Progenitor cell of endocrine pancreas (in vitro differentiated cells): ENCODE measurements around the gene ZDHHC9. TPM values are rescaled to one million over a fixed set of nuclear protein-coding genes. Genes with fewer than 3 reads are reported as not detected.

Experiments
- DNase-seq: peaks from one replicate; pipeline ENCODE4 v3.0.0; 2021; ENCODE audit warnings: low spot score; ENCODE audit not compliant: unreplicated experiment
- H3K27ac Mint-ChIP-seq: 2 replicates; pipeline ENCODE4 v1.8.0; 2021; ENCODE audit warnings: mild to moderate bottlenecking, moderate library complexity, mixed read lengths
- H3K27me3 Mint-ChIP-seq: 2 replicates; pipeline ENCODE4 v1.8.0; 2021; ENCODE audit warnings: mixed read lengths
- H3K36me3 Mint-ChIP-seq: 2 replicates; pipeline ENCODE4 v1.8.0; 2022; ENCODE audit warnings: mixed read lengths; ENCODE audit not compliant: insufficient read depth
- H3K4me1 Mint-ChIP-seq: 2 replicates; pipeline ENCODE4 v1.8.0; 2021; ENCODE audit warnings: low read depth, mixed read lengths
- H3K4me3 Mint-ChIP-seq: 2 replicates; pipeline ENCODE4 v1.8.0; 2021; ENCODE audit warnings: low read depth, mild to moderate bottlenecking, moderate library complexity, mixed read lengths
- H3K9me3 Mint-ChIP-seq: 2 replicates; pipeline ENCODE4 v1.8.0; 2021; ENCODE audit warnings: low read depth, mixed read lengths
- CTCF ChIP-seq: fragments of 200-600 bp; sonication (generic); IDR thresholded peaks from one replicate; pipeline ENCODE4 v1.5.0; 2021; ENCODE audit warnings: antibody characterized with exemption, mild to moderate bottlenecking; ENCODE audit not compliant: unreplicated experiment
- total RNA-seq: library from RNA; stranded (reverse); gene quantifications from 2 replicates; pipeline ENCODE4 v1.2.1, GENCODE V29; 2021

The ZDHHC9 gene
- total RNA-seq, 1 donor from 2014 or later, result 34.0 TPM

- no peaks in the 10 kb centered on the region for H3K36me3 Mint-ChIP-seq
- no peak for DNase-seq
- H3K4me3 Mint-ChIP-seq, result no peak overlapping the region
- H3K4me1 Mint-ChIP-seq, result no peaks in the 10 kb centered on the region
- TF ChIP-seq CTCF, result no peak
- no peak overlapping the region for H3K27ac Mint-ChIP-seq
- H3K9me3 Mint-ChIP-seq, result peaks cover 6% of the 10 kb centered on the region
- H3K27me3 Mint-ChIP-seq, result no peaks in the 10 kb centered on the region
Observed at GRCh38 chrX:129784371-129784770, 59.3 kb downstream of the ZDHHC9 start.

- Mint-ChIP-seq H3K4me1 (no peaks in the 10 kb centered on the region), H3K27ac (no peak overlapping the region), H3K4me3 (no peak overlapping the region), H3K9me3 (peaks cover 12% of the 10 kb centered on the region), H3K27me3 (no peaks in the 10 kb centered on the region), H3K36me3 (peaks cover 1% of the 10 kb centered on the region)
- no peak for DNase-seq
- TF ChIP-seq CTCF, result no peak
Observed at GRCh38 chrX:129783291-129783713, 60.4 kb downstream of the ZDHHC9 start.

- H3K27me3 Mint-ChIP-seq, result no peaks in the 10 kb centered on the region
- H3K36me3 Mint-ChIP-seq, result peaks cover 1% of the 10 kb centered on the region
- DNase-seq, result no peak
- no peak overlapping the region for H3K27ac Mint-ChIP-seq
- TF ChIP-seq CTCF, result no peak
- no peaks in the 10 kb centered on the region for H3K4me1 Mint-ChIP-seq
- H3K9me3 Mint-ChIP-seq, result peaks cover 12% of the 10 kb centered on the region
- no peak overlapping the region for H3K4me3 Mint-ChIP-seq
Observed at GRCh38 chrX:129782706-129783105, 61.0 kb downstream of the ZDHHC9 start.

GRCh38 chrX:129781680-129782495 lies 61.8 kb downstream of the ZDHHC9 start:
- no peaks in the 10 kb centered on the region for H3K27me3 Mint-ChIP-seq
- no peak overlapping the region for H3K4me3 Mint-ChIP-seq
- no peak for TF ChIP-seq CTCF
- H3K27ac Mint-ChIP-seq, result no peak overlapping the region
- H3K9me3 Mint-ChIP-seq, result peaks cover 7% of the 10 kb centered on the region
- no peak for DNase-seq
- no peaks in the 10 kb centered on the region for H3K4me1 Mint-ChIP-seq
- H3K36me3 Mint-ChIP-seq, result peaks cover 1% of the 10 kb centered on the region

- Mint-ChIP-seq H3K4me3 (no peak overlapping the region), H3K27me3 (no peaks in the 10 kb centered on the region), H3K9me3 (peaks cover 7% of the 10 kb centered on the region), H3K4me1 (peaks cover 1% of the 10 kb centered on the region), H3K27ac (no peak overlapping the region), H3K36me3 (peaks cover 1% of the 10 kb centered on the region)
- no peak for DNase-seq
- no peak for TF ChIP-seq CTCF
Observed at GRCh38 chrX:129781134-129781672, 62.5 kb downstream of the ZDHHC9 start.
